Immature natural killer cell (primary cell): ENCODE data around the gene TFRC. TPM values are rescaled to one million over a fixed set of nuclear protein-coding genes. Genes with fewer than 3 reads are reported as not detected.
"Not testable (repeated sequence)": the region's sequence is repeated elsewhere in the genome, so short reads cannot be mapped to it uniquely, and the experiment has no call there.

ENCODE experiments used
- DNase-seq, 3 donors: peaks; one replicate each; pipeline ENCODE4 v3.0.0; 2022; ENCODE audit warnings: mixed read lengths in 1 of 3
- H3K27ac Mint-ChIP-seq, 6 donors: one replicate each; pipeline ENCODE4 v1.8.0; 2020; ENCODE audit warnings: mixed read lengths in 6 of 6, mild to moderate bottlenecking in 5 of 6, inconsistent platforms in 4 of 6, moderate library complexity in 3 of 6
- H3K27me3 Mint-ChIP-seq, 3 donors: one replicate each; pipeline ENCODE4 v1.8.0; 2020 to 2021; ENCODE audit warnings: low read depth in 3 of 3, mild to moderate bottlenecking in 3 of 3, mixed read lengths in 3 of 3, moderate library complexity in 3 of 3, inconsistent platforms in 1 of 3
- H3K36me3 Mint-ChIP-seq, 3 donors: one replicate each; pipeline ENCODE4 v1.8.0; 2020; ENCODE audit warnings: mixed read lengths in 3 of 3, inconsistent platforms in 2 of 3, mild to moderate bottlenecking in 2 of 3
- H3K4me1 Mint-ChIP-seq, 2 donors: one replicate each; pipeline ENCODE4 v1.8.0; 2020; ENCODE audit warnings: inconsistent platforms in 2 of 2, mild to moderate bottlenecking in 2 of 2, mixed read lengths in 2 of 2, moderate library complexity in 1 of 2
- H3K4me3 Mint-ChIP-seq, 5 donors: one replicate each; pipeline ENCODE4 v1.8.0; 2020; ENCODE audit warnings: mild to moderate bottlenecking in 5 of 5, mixed read lengths in 5 of 5, inconsistent platforms in 3 of 5, moderate library complexity in 3 of 5
- H3K9me3 Mint-ChIP-seq, 6 donors: one replicate each; pipeline ENCODE4 v1.8.0; 2020; ENCODE audit warnings: mild to moderate bottlenecking in 6 of 6, mixed read lengths in 6 of 6, inconsistent platforms in 4 of 6, moderate library complexity in 3 of 6
- polyA plus RNA-seq, 3 donors: library from polyadenylated mRNA; unstranded; fragments of 300-500 nt; fragmentation: Illumina TruSeq; gene quantifications; one replicate each; pipeline ENCODE4 v1.2.3, GENCODE V29; 2021

TFRC gene
- polyA plus RNA-seq, 3 donors from 2014 or later = 8.9 to 11.0 (median 9.7) TPM

- H3K4me3 Mint-ChIP-seq = peak overlapping the region in 4 of 5 donors; percentile 17 to 71 (median 52)
- H3K27me3 Mint-ChIP-seq, H3K36me3 Mint-ChIP-seq, H3K9me3 Mint-ChIP-seq: not testable (repeated sequence)
- peaks cover 15 to 17% of the 10 kb centered on the region in 2 donors for H3K4me1 Mint-ChIP-seq
- H3K27ac Mint-ChIP-seq = peak overlapping the region in 3 of 6 donors; percentile 20 to 28 (median 20)
- peak in 2 of 3 donors; percentile 14 to 68 for DNase-seq
Measured at GRCh38 chr3:196104707-196105106, 22.8 kb upstream of the TFRC start.

GRCh38 chr3:196098365-196098980 is 16.6 kb upstream of the TFRC start:
- H3K27me3 Mint-ChIP-seq, DNase-seq, H3K4me1 Mint-ChIP-seq, H3K36me3 Mint-ChIP-seq, H3K9me3 Mint-ChIP-seq: not testable (repeated sequence)
- Mint-ChIP-seq H3K27ac (peak overlapping the region in 3 of 6 donors; percentile 54 to 70 (median 60)), H3K4me3 (peak overlapping the region in 1 of 5 donors; percentile 11)

- Mint-ChIP-seq H3K36me3 (peaks cover 0 to 2% (median 0%) of the 10 kb centered on the region in 3 donors), H3K4me3 (no peak overlapping the region), H3K4me1 (peaks cover 0 to 3% of the 10 kb centered on the region in 2 donors), H3K27ac (peak overlapping the region in 4 of 6 donors; percentile 16 to 68 (median 56)), H3K9me3 (peaks cover 0 to 1% (median 0%) of the 10 kb centered on the region in 6 donors), H3K27me3 (peaks cover 0 to 2% (median 2%) of the 10 kb centered on the region in 3 donors)
- no peak for DNase-seq
Measured at GRCh38 chr3:196097373-196098154, 15.7 kb upstream of the TFRC start.

- Mint-ChIP-seq H3K4me1 (peaks cover 0 to 3% of the 10 kb centered on the region in 2 donors), H3K36me3 (no peaks in the 10 kb centered on the region), H3K27me3 (peaks cover 0 to 2% (median 2%) of the 10 kb centered on the region in 3 donors), H3K27ac (no peak overlapping the region), H3K9me3 (no peaks in the 10 kb centered on the region), H3K4me3 (no peak overlapping the region)
- DNase-seq = no peak
Measured at GRCh38 chr3:196096382-196096953, 14.6 kb upstream of the TFRC start.

- no peak overlapping the region for H3K4me3 Mint-ChIP-seq
- DNase-seq = no peak
- peaks cover 0 to 4% (median 2%) of the 10 kb centered on the region in 3 donors for H3K27me3 Mint-ChIP-seq
- H3K9me3 Mint-ChIP-seq = no peaks in the 10 kb centered on the region
- no peaks in the 10 kb centered on the region for H3K36me3 Mint-ChIP-seq
- peaks cover 0 to 1% of the 10 kb centered on the region in 2 donors for H3K4me1 Mint-ChIP-seq
- H3K27ac Mint-ChIP-seq = no peak overlapping the region
Measured at GRCh38 chr3:196093317-196094111, 11.6 kb upstream of the TFRC start.

GRCh38 chr3:196087906-196088305 is 6.0 kb upstream of the TFRC start:
- peak overlapping the region in 1 of 6 donors; percentile 35 for H3K27ac Mint-ChIP-seq
- no peaks in the 10 kb centered on the region for H3K9me3 Mint-ChIP-seq
- H3K27me3 Mint-ChIP-seq = peaks cover 0 to 2% (median 0%) of the 10 kb centered on the region in 3 donors
- H3K4me3 Mint-ChIP-seq = no peak overlapping the region
- DNase-seq = no peak
- no peaks in the 10 kb centered on the region for H3K36me3 Mint-ChIP-seq
- H3K4me1 Mint-ChIP-seq = peaks cover 0 to 1% of the 10 kb centered on the region in 2 donors

GRCh38 chr3:196082619-196082971 is 705 bp upstream of the TFRC start:
- H3K27me3 Mint-ChIP-seq = peaks cover 3 to 13% (median 3%) of the 10 kb centered on the region in 3 donors
- peak overlapping the region; percentile 82 to 97 (median 94) for H3K27ac Mint-ChIP-seq
- no peaks in the 10 kb centered on the region for H3K9me3 Mint-ChIP-seq
- H3K36me3 Mint-ChIP-seq = no peaks in the 10 kb centered on the region
- DNase-seq = no peak
- H3K4me3 Mint-ChIP-seq = peak overlapping the region; percentile 91 to 96 (median 94)
- peaks cover 21 to 34% of the 10 kb centered on the region in 2 donors for H3K4me1 Mint-ChIP-seq

- Mint-ChIP-seq H3K36me3 (peaks cover 0 to 4% (median 3%) of the 10 kb centered on the region in 3 donors), H3K27me3 (peaks cover 3 to 13% (median 3%) of the 10 kb centered on the region in 3 donors), H3K27ac (peak overlapping the region; percentile 82 to 96 (median 94)), H3K9me3 (no peaks in the 10 kb centered on the region), H3K4me3 (peak overlapping the region; percentile 91 to 96 (median 94)), H3K4me1 (peaks cover 21 to 40% of the 10 kb centered on the region in 2 donors)
- peak; percentile 50 to 53 (median 50) for DNase-seq
Measured at GRCh38 chr3:196081002-196081833, 672 bp downstream of the TFRC start.

GRCh38 chr3:196080101-196080846 is 1.6 kb downstream of the TFRC start:
- Mint-ChIP-seq H3K27ac (peak overlapping the region; percentile 70 to 96 (median 92)), H3K4me1 (peaks cover 23 to 40% of the 10 kb centered on the region in 2 donors), H3K27me3 (peaks cover 3 to 13% (median 3%) of the 10 kb centered on the region in 3 donors), H3K4me3 (peak overlapping the region; percentile 91 to 96 (median 94))
- not testable (repeated sequence) for H3K36me3 Mint-ChIP-seq, DNase-seq, H3K9me3 Mint-ChIP-seq

- H3K27me3 Mint-ChIP-seq = peaks cover 3 to 13% (median 3%) of the 10 kb centered on the region in 3 donors
- DNase-seq = no peak
- peak overlapping the region in 2 of 6 donors; percentile 42 to 49 for H3K27ac Mint-ChIP-seq
- peak overlapping the region in 4 of 5 donors; percentile 46 to 94 (median 93) for H3K4me3 Mint-ChIP-seq
- H3K4me1 Mint-ChIP-seq = peaks cover 23 to 40% of the 10 kb centered on the region in 2 donors
- H3K36me3 Mint-ChIP-seq = peaks cover 0 to 7% (median 6%) of the 10 kb centered on the region in 3 donors
- no peaks in the 10 kb centered on the region for H3K9me3 Mint-ChIP-seq
Measured at GRCh38 chr3:196079682-196080081, 2.2 kb downstream of the TFRC start.

GRCh38 chr3:196075013-196075412 is 6.9 kb downstream of the TFRC start:
- H3K27ac Mint-ChIP-seq = no peak overlapping the region
- no peak overlapping the region for H3K4me3 Mint-ChIP-seq
- no peaks in the 10 kb centered on the region for H3K9me3 Mint-ChIP-seq

GRCh38 chr3:196073255-196073753 is 8.6 kb downstream of the TFRC start:
- Mint-ChIP-seq H3K36me3 (peaks cover 11 to 36% (median 16%) of the 10 kb centered on the region in 3 donors), H3K27me3 (peaks cover 0 to 2% (median 0%) of the 10 kb centered on the region in 3 donors), H3K4me1 (peaks cover 2 to 5% of the 10 kb centered on the region in 2 donors), H3K4me3 (no peak overlapping the region), H3K9me3 (no peaks in the 10 kb centered on the region), H3K27ac (peak overlapping the region in 2 of 6 donors; percentile 12 to 70)
- DNase-seq = peak; percentile 48 to 69 (median 60)

More at GRCh38 chr3:196075013-196075412, 6.9 kb downstream of the TFRC start:
- Mint-ChIP-seq H3K4me1 (peaks cover 7 to 19% of the 10 kb centered on the region in 2 donors), H3K27me3 (peaks cover 0 to 2% (median 0%) of the 10 kb centered on the region in 3 donors), H3K36me3 (peaks cover 8 to 30% (median 16%) of the 10 kb centered on the region in 3 donors)
- no peak for DNase-seq
